PC-3 (cell line): ENCODE measurements around the gene FN1. TPM values are rescaled to one million over a fixed set of nuclear protein-coding genes. Genes with fewer than 3 reads are reported as not detected.

ENCODE experiments used
- ATAC-seq: fragments of 200-7000 bp; cut with Tn5 transposase; 2 replicates; pipeline ENCODE4 v1.9.1; 2020; ENCODE audit warnings: mild to moderate bottlenecking, moderate library complexity
- BruUV-seq: library from RNA; stranded (reverse); fragments of 400-500 nt; replicated peaks from 2 replicates; lab custom pipeline; 2021; lab: Mats Ljungman, UMichigan
- CTCF ChIA-PET: fragments of 300-600 bp; sonication (Branson Sonifier 250); formaldehyde crosslinking; loops from one replicate; lab custom pipeline; 2022; ENCODE audit warnings: antibody characterized with exemption; lab: Charles Lee
- POLR2A ChIA-PET: fragments of 300-600 bp; sonication (Branson Sonifier 250); formaldehyde crosslinking; loops from one replicate; lab custom pipeline; 2022; ENCODE audit warnings: antibody characterized with exemption; ENCODE audit not compliant: unreplicated experiment; lab: Charles Lee
- DNase-seq: peaks from one replicate; pipeline ENCODE4 v3.0.0-alpha.2; 2015
- H2AFZ ChIP-seq: fragments of 300-600 bp; sonication (generic); 2 replicates; pipeline ENCODE4 v1.6.0; 2016; ENCODE audit warnings: antibody characterized with exemption, low read length
- H3F3A ChIP-seq: fragments of 300-600 bp; sonication (generic); one replicate; pipeline ENCODE4 v1.6.0; 2017; ENCODE audit warnings: antibody characterized with exemption, low read length, control low read depth, mild to moderate bottlenecking; ENCODE audit not compliant: unreplicated experiment
- H3K27ac ChIP-seq: fragments of 300-600 bp; sonication (generic); 2 replicates; pipeline ENCODE4 v1.5.1; 2016; ENCODE audit warnings: mild to moderate bottlenecking, low read length
- H3K27me3 ChIP-seq: fragments of 300-600 bp; sonication (generic); 2 replicates; pipeline ENCODE4 v1.6.1; 2016; ENCODE audit warnings: low read length, mixed read lengths
- H3K36me3 ChIP-seq: fragments of 300-600 bp; sonication (generic); 2 replicates; pipeline ENCODE4 v1.6.1; 2016; ENCODE audit warnings: low read depth, mixed run types, low read length, mixed read lengths
- H3K4me1 ChIP-seq: fragments of 300-600 bp; sonication (generic); 2 replicates; pipeline ENCODE4 v1.5.1; 2016; ENCODE audit warnings: low read length; ENCODE audit not compliant: insufficient read depth
- H3K4me2 ChIP-seq: fragments of 300-600 bp; sonication (generic); 2 replicates; pipeline ENCODE4 v1.6.0; 2016; ENCODE audit warnings: low read length
- H3K4me3 ChIP-seq: fragments of 300-600 bp; sonication (generic); 2 replicates; pipeline ENCODE4 v1.5.1; 2016; ENCODE audit warnings: mild to moderate bottlenecking, low read length, mixed read lengths
- H3K79me2 ChIP-seq: fragments of 300-600 bp; sonication (generic); 2 replicates; pipeline ENCODE4 v1.6.1; 2017; ENCODE audit warnings: low read length, mixed read lengths
- H3K9ac ChIP-seq: fragments of 300-600 bp; sonication (generic); 2 replicates; pipeline ENCODE4 v1.6.0; 2016; ENCODE audit warnings: mild to moderate bottlenecking, low read length
- H3K9me2 ChIP-seq: fragments of 300-600 bp; sonication (generic); replicated peaks from 2 replicates; pipeline ENCODE4 v1.6.1; 2016; ENCODE audit warnings: mixed run types, low read length, mixed read lengths
- H3K9me3 ChIP-seq: fragments of 300-600 bp; sonication (generic); 2 replicates; pipeline ENCODE4 v1.6.1; 2016; ENCODE audit warnings: low read length, mixed read lengths
- H4K20me1 ChIP-seq: fragments of 300-600 bp; sonication (generic); 2 replicates; pipeline ENCODE4 v1.6.1; 2016; ENCODE audit warnings: low read length, mixed read lengths
- CTCF ChIP-seq: fragments of 300-600 bp; sonication (generic); conservative IDR thresholded peaks from 2 replicates; pipeline ENCODE4 v1.5.1; 2017; ENCODE audit warnings: antibody characterized with exemption, low read depth, mild to moderate bottlenecking, low read length
- EZH2 ChIP-seq: fragments of 300-600 bp; sonication (generic); IDR thresholded peaks from one replicate; pipeline ENCODE4 v1.6.1; 2017; ENCODE audit warnings: antibody characterized with exemption, mild to moderate bottlenecking, low read length; ENCODE audit not compliant: unreplicated experiment
- EZH2phosphoT487 ChIP-seq: fragments of 300-600 bp; sonication (generic); IDR thresholded peaks from 2 replicates; pipeline ENCODE4 v1.6.1; 2018; ENCODE audit warnings: mild to moderate bottlenecking, antibody characterized with exemption, low read length, borderline replicate concordance
- intact Hi-C: fragments of 100-400 bp; cut with micrococcal nuclease; formaldehyde crosslinking; loops from 2 replicates; pipeline ENCODE4 v1.9.0; 2023
- total RNA-seq: library from RNA; depleted of rRNA; stranded (reverse); fragments of >200 nt; gene quantifications from 2 replicates; pipeline ENCODE4 v1.2.3, GENCODE V29; 2014

The FN1 gene
- total RNA-seq, 1 experiment from 2014 or later = 220 TPM

- ChIA-PET POLR2A (no interaction called here), CTCF (no interaction called here)
- no peaks in the 10 kb centered on the region for H3K79me2 ChIP-seq
- H3K9ac ChIP-seq = no peak overlapping the region
- no peak overlapping the region for H3K4me2 ChIP-seq
- H3K27ac ChIP-seq = no peak overlapping the region
- ATAC-seq (no peak), DNase-seq (no peak)
- no peaks in the 10 kb centered on the region for H3K4me1 ChIP-seq
- TF ChIP-seq EZH2phosphoT487 (no peak), CTCF (no peak), EZH2 (no peak)
- H3K4me3 ChIP-seq = no peak overlapping the region
- no peaks in the 10 kb centered on the region for H4K20me1 ChIP-seq
- no peaks in the 10 kb centered on the region for H3F3A ChIP-seq
- H2AFZ ChIP-seq = no peak overlapping the region
- H3K36me3 ChIP-seq = peaks cover 57% of the 10 kb centered on the region; the same call in 1 of the 2 replicates
- intact Hi-C loops = no loop called here
- H3K9me3 ChIP-seq = no peaks in the 10 kb centered on the region
- BruUV-seq = no TSS peak
- H3K9me2 ChIP-seq = no peaks in the 10 kb centered on the region
- H3K27me3 ChIP-seq = no peaks in the 10 kb centered on the region
Observed at GRCh38 chr2:215363039-215363438, 72.8 kb downstream of the FN1 start.

- POLR2A ChIA-PET = no interaction called here
Observed at GRCh38 chr2:215362562-215362904, 73.3 kb downstream of the FN1 start.

More at GRCh38 chr2:215362562-215362904, 73.3 kb downstream of the FN1 start:
- Histone ChIP-seq H3F3A (no peaks in the 10 kb centered on the region), H3K9me2 (no peaks in the 10 kb centered on the region), H3K79me2 (no peaks in the 10 kb centered on the region), H3K36me3 (peaks cover 52% of the 10 kb centered on the region; the same call in 1 of the 2 replicates), H3K4me2 (no peak overlapping the region), H4K20me1 (no peaks in the 10 kb centered on the region), H3K9ac (no peak overlapping the region), H3K4me3 (no peak overlapping the region), H3K27me3 (no peaks in the 10 kb centered on the region), H3K27ac (no peak overlapping the region), H2AFZ (no peak overlapping the region), H3K4me1 (no peaks in the 10 kb centered on the region), H3K9me3 (no peaks in the 10 kb centered on the region)
- CTCF ChIA-PET = no interaction called here
- TF ChIP-seq CTCF (no peak), EZH2 (no peak), EZH2phosphoT487 (no peak)
- no peak for DNase-seq
- intact Hi-C loops = no loop called here
- ATAC-seq = no peak
- no TSS peak for BruUV-seq
